OCI-LY1 (cell line): Measurements from ENCODE around the gene LY9.
A peak's percentile ranks its signal among the peaks of the same experiment; 100 is the strongest.
"Not testable (repeated sequence)": the region's sequence is repeated elsewhere in the genome, so short reads cannot be mapped to it uniquely, and the experiment has no call there.

Source experiments
- H2AFZ ChIP-seq: fragments of 200-600 bp; sonication (generic), shearing (Covaris generic); 2 replicates; pipeline ENCODE4 v1.6.0; 2014; ENCODE audit warnings: antibody characterized with exemption, mild to moderate bottlenecking, low read length
- H3F3A ChIP-seq: fragments of 200-600 bp; sonication (generic), shearing (Covaris generic); 2 replicates; pipeline ENCODE4 v1.6.0; 2014; ENCODE audit warnings: mild to moderate bottlenecking, antibody characterized with exemption, low read length, moderate library complexity; ENCODE audit not compliant: insufficient read depth
- H3K27ac ChIP-seq: fragments of 200-600 bp; sonication (generic); 2 replicates; pipeline ENCODE4 v1.5.1; 2014; ENCODE audit warnings: low read length, mixed run types, mild to moderate bottlenecking, low read depth; ENCODE audit not compliant: poor library complexity, severe bottlenecking
- H3K27me3 ChIP-seq: fragments of 200-600 bp; sonication (generic); 2 replicates; pipeline ENCODE4 v1.6.0; 2014; ENCODE audit warnings: antibody characterized with exemption, mild to moderate bottlenecking, low read length, moderate library complexity; ENCODE audit not compliant: insufficient read depth
- H3K36me3 ChIP-seq: fragments of 200-600 bp; sonication (generic); 2 replicates; pipeline ENCODE4 v1.6.1; 2014; ENCODE audit warnings: mild to moderate bottlenecking, antibody characterized with exemption, low read length, moderate library complexity, mixed read lengths; ENCODE audit not compliant: insufficient read depth
- H3K4me1 ChIP-seq: fragments of 200-600 bp; sonication (generic); 2 replicates; pipeline ENCODE4 v1.5.1; 2014; ENCODE audit warnings: mild to moderate bottlenecking, low read length, moderate library complexity; ENCODE audit not compliant: insufficient read depth, severe bottlenecking
- H3K4me2 ChIP-seq: fragments of 200-600 bp; sonication (generic), shearing (Covaris generic); 2 replicates; pipeline ENCODE4 v1.6.1; 2014; ENCODE audit warnings: low read length
- H3K4me3 ChIP-seq: fragments of 200-600 bp; sonication (generic); 2 replicates; pipeline ENCODE4 v1.5.1; 2014; ENCODE audit warnings: low read length, low read depth, mild to moderate bottlenecking, mixed read lengths; ENCODE audit not compliant: poor library complexity, severe bottlenecking
- H3K79me2 ChIP-seq: fragments of 200-600 bp; shearing (Covaris generic); 2 replicates; pipeline ENCODE4 v1.6.1; 2016; ENCODE audit warnings: mixed run types, low read length, mixed read lengths; ENCODE audit not compliant: insufficient read depth
- H3K9ac ChIP-seq: fragments of 200-600 bp; sonication (generic), shearing (Covaris generic); 2 replicates; pipeline ENCODE4 v1.6.1; 2014; ENCODE audit warnings: mild to moderate bottlenecking, low read length, mixed read lengths
- H3K9me2 ChIP-seq: fragments of 200-600 bp; sonication (generic), shearing (Covaris generic); 2 replicates; pipeline ENCODE4 v1.6.1; 2014; ENCODE audit warnings: low read depth, mild to moderate bottlenecking, low read length, mixed read lengths
- H3K9me3 ChIP-seq: fragments of 200-600 bp; shearing (Covaris generic); 2 replicates; pipeline ENCODE4 v1.6.1; 2014; ENCODE audit warnings: low read length, mixed read lengths
- H4K20me1 ChIP-seq: fragments of 200-600 bp; sonication (generic), shearing (Covaris generic); 2 replicates; pipeline ENCODE4 v1.6.0; 2016; ENCODE audit warnings: mild to moderate bottlenecking, low read length; ENCODE audit not compliant: insufficient read depth
- CTCF ChIP-seq: fragments of 200-600 bp; sonication (generic), shearing (Covaris generic); IDR thresholded peaks from 2 replicates; pipeline ENCODE4 v1.5.1; 2017; ENCODE audit warnings: mild to moderate bottlenecking, antibody characterized with exemption, low read length, moderate library complexity, mixed read lengths
- EZH2 ChIP-seq: fragments of 200-600 bp; sonication (generic), shearing (Covaris generic); IDR thresholded peaks from 2 replicates; pipeline ENCODE4 v1.8.0; 2017; ENCODE audit warnings: borderline replicate concordance, mixed run types, mild to moderate bottlenecking, antibody characterized with exemption, low read length, moderate library complexity, mixed read lengths

LY9 gene

DNA sequence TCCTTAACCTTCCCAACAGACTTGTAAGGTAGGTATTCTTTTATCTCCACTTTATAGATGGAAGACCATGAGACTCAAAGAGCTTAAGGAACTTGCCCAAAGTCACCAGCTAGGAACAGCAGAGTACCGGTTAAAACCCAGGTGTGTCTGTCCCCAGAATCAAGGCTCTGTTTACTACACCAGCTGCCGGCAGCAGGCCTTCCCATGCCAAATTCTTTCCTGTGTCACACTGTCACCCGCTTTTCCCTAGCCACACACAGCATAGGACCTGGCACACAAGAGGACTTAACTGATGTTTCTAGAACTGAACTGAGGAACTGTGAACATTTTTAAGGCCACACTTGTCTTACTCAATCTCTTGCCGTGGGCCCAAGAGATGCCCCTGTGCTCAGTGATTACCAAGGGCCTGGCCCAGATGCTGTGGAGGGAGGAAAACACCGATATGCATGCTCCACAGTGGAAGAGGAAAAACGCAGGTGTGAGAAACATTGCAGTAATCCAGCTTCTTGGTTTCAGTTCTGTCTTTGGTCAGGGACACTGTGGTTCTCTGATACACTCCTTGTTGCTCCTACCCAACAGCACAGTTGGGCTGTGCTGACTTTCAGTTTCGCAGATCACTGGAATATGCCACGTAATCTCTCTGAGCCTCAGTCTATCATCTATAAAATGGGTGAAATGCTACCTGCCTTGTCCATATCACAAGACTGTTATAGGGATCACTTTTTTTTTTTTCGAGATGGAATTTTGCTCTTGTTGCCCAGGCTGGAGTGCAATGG is 13.9 kb upstream of the LY9 start:
- Histone ChIP-seq H4K20me1 (no peaks in the 10 kb centered on the region), H3K9me3 (no peaks in the 10 kb centered on the region), H3K27ac (peak overlapping the region; percentile 69), H3K9me2 (no peaks in the 10 kb centered on the region), H2AFZ (no peak overlapping the region), H3K36me3 (peaks cover 4% of the 10 kb centered on the region; the same call in 1 of the 2 replicates), H3K4me1 (peaks cover 29% of the 10 kb centered on the region), H3K9ac (peak overlapping the region; percentile 5; the same call in 1 of the 2 replicates), H3K27me3 (no peaks in the 10 kb centered on the region), H3K4me2 (peak overlapping the region; percentile 58), H3K79me2 (no peaks in the 10 kb centered on the region), H3K4me3 (peak overlapping the region; percentile 19), H3F3A (no peaks in the 10 kb centered on the region)
- TF ChIP-seq CTCF (no peak), EZH2 (no peak)

GRCh38 chr1:160782988-160783765 is 12.8 kb upstream of the LY9 start:
- not testable (repeated sequence) for H3K9me2 ChIP-seq, H3K9me3 ChIP-seq, H2AFZ ChIP-seq, H3K36me3 ChIP-seq, H3K79me2 ChIP-seq, H3K27me3 ChIP-seq, H4K20me1 ChIP-seq, H3F3A ChIP-seq, H3K4me3 ChIP-seq, H3K9ac ChIP-seq
- H3K4me2 ChIP-seq: peak overlapping the region; percentile 58; the same call in 1 of the 2 replicates
- H3K4me1 ChIP-seq: peaks cover 29% of the 10 kb centered on the region
- peak overlapping the region; percentile 69 for H3K27ac ChIP-seq

DNA sequence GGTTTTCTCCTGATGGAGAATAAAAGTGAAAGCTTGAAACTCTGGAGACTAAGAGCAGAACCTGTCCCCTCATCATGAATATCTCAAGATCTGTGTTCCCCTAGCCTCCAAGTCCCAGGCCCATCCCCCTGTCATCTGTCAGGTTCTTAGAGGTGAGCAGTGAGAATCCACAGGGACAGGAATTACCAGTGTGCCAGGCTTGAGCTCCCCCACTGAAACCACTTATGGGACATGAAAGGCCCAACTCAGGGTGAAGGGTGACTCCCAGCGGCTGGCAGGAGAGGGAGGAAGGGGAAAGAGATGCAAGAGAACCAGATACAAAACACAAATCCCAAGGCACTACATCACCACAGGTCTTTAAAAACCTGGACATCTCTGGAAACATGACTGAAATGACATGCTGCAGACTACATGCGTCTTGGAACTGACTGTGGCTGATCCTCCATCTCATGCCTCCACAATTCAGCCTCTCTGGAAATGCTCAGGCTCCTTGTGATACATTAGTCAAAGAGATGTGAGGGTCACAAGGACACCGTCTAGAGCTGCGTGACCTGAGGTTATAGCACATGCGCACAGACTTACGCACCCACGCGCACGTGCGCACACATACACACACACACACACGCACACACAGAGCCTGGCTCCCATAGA is 6.8 kb upstream of the LY9 start:
- no peaks in the 10 kb centered on the region for H3K36me3 ChIP-seq
- H3K9me2 ChIP-seq: no peaks in the 10 kb centered on the region
- H2AFZ ChIP-seq: peak overlapping the region; percentile 7; the same call in 1 of the 2 replicates
- no peak for TF ChIP-seq CTCF
- no peak for TF ChIP-seq EZH2
- H4K20me1 ChIP-seq: no peaks in the 10 kb centered on the region
- peak overlapping the region; percentile 51 for H3K9ac ChIP-seq
- peak overlapping the region; percentile 55 for H3K4me2 ChIP-seq
- H3K9me3 ChIP-seq: no peaks in the 10 kb centered on the region
- H3K27ac ChIP-seq: peak overlapping the region; percentile 88
- peaks cover 21% of the 10 kb centered on the region for H3K4me1 ChIP-seq
- peaks cover 8% of the 10 kb centered on the region; the same call in 1 of the 2 replicates for H3F3A ChIP-seq
- H3K27me3 ChIP-seq: no peaks in the 10 kb centered on the region
- H3K79me2 ChIP-seq: no peaks in the 10 kb centered on the region
- peak overlapping the region; percentile 45 for H3K4me3 ChIP-seq
